Neural cell (in vitro differentiated cells): ENCODE measurements around the gene UMPS.

Experiments
- TAF1 ChIP-seq: IDR thresholded peaks from 2 replicates; pipeline ENCODE4 v1.6.1; 2012; ENCODE audit warnings: low read depth
- TF ChIP-seq, protein P1 (sequence below): fragments of 450-650 bp; IDR thresholded peaks from 2 replicates; pipeline ENCODE4 v1.5.1; 2014; ENCODE audit warnings: antibody characterized with exemption, mild to moderate bottlenecking, moderate library complexity; ENCODE audit not compliant: poor library complexity, severe bottlenecking

- TF ChIP-seq, protein P1, sequence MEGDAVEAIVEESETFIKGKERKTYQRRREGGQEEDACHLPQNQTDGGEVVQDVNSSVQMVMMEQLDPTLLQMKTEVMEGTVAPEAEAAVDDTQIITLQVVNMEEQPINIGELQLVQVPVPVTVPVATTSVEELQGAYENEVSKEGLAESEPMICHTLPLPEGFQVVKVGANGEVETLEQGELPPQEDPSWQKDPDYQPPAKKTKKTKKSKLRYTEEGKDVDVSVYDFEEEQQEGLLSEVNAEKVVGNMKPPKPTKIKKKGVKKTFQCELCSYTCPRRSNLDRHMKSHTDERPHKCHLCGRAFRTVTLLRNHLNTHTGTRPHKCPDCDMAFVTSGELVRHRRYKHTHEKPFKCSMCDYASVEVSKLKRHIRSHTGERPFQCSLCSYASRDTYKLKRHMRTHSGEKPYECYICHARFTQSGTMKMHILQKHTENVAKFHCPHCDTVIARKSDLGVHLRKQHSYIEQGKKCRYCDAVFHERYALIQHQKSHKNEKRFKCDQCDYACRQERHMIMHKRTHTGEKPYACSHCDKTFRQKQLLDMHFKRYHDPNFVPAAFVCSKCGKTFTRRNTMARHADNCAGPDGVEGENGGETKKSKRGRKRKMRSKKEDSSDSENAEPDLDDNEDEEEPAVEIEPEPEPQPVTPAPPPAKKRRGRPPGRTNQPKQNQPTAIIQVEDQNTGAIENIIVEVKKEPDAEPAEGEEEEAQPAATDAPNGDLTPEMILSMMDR = no peak
- no peak for TF ChIP-seq TAF1
These were observed 58.0 kb downstream of the UMPS start for GRCh38 chr3:124788254-124788745.
